NCI-H146 treated with DMSO at 0.1 percent for 48 hours (cell line): ENCODE data around the gene CACNA1D.

Experiments
- DNase-seq: peaks from one replicate; lab custom pipeline; 2025; ENCODE audit not compliant: unreplicated experiment; lab: John Stamatoyannopoulos, UW

The CACNA1D gene

GRCh38 chr3:53803124-53803815 lies 308.9 kb downstream of the CACNA1D start:
- peak; percentile 30 for DNase-seq

GRCh38 chr3:53803816-53804695 lies 309.6 kb downstream of the CACNA1D start:
- no peak for DNase-seq

GRCh38 chr3:53804697-53805462 lies 310.5 kb downstream of the CACNA1D start:
- DNase-seq: no peak

- DNase-seq: no peak
Measured at GRCh38 chr3:53805463-53806159, 311.2 kb downstream of the CACNA1D start.

- DNase-seq: no peak
Measured at GRCh38 chr3:53806182-53807116, 312.0 kb downstream of the CACNA1D start.

GRCh38 chr3:53807117-53807810 lies 312.9 kb downstream of the CACNA1D start:
- DNase-seq: no peak

- DNase-seq: no peak
Measured at GRCh38 chr3:53808496-53808895, 314.1 kb downstream of the CACNA1D start.

- no peak for DNase-seq
Measured at GRCh38 chr3:53809267-53809666, 314.9 kb downstream of the CACNA1D start.

- no peak for DNase-seq
Measured at GRCh38 chr3:53809764-53810400, 315.5 kb downstream of the CACNA1D start.

GRCh38 chr3:53811143-53811927 lies 316.9 kb downstream of the CACNA1D start:
- DNase-seq: no peak

- no peak for DNase-seq
Measured at GRCh38 chr3:53812434-53812833, 318.0 kb downstream of the CACNA1D start.

GRCh38 chr3:53813229-53813628 lies 318.8 kb downstream of the CACNA1D start:
- no peak for DNase-seq

- no peak for DNase-seq
Measured at GRCh38 chr3:53813876-53814275, 319.5 kb downstream of the CACNA1D start.

GRCh38 chr3:53815067-53815466 lies 320.7 kb downstream of the CACNA1D start:
- DNase-seq: no peak

GRCh38 chr3:53815651-53816050 lies 321.2 kb downstream of the CACNA1D start:
- no peak for DNase-seq

- DNase-seq: no peak
Measured at GRCh38 chr3:53816425-53816824, 322.0 kb downstream of the CACNA1D start.

- DNase-seq: no peak
Measured at GRCh38 chr3:53817211-53817610, 322.8 kb downstream of the CACNA1D start.

- DNase-seq: no peak
Measured at GRCh38 chr3:53817809-53818208, 323.4 kb downstream of the CACNA1D start.
